Mucosa of rectum (tissue), 2 donors: ENCODE results near the gene NOMO2.
"Not testable (repeated sequence)": the region's sequence is repeated elsewhere in the genome, so short reads cannot be mapped to it uniquely, and the experiment has no call there.

Experiments used
- H3K27ac ChIP-seq, 2 donors: one replicate each; pipeline ENCODE4 v1.7.0; 2013; ENCODE audit warnings: inconsistent platforms in 2 of 2, low read depth in 2 of 2, low read length in 2 of 2
- H3K27me3 ChIP-seq, 2 donors: one replicate each; pipeline ENCODE4 v1.7.0; 2013; ENCODE audit warnings: low read length in 2 of 2; ENCODE audit not compliant: control insufficient read depth in 2 of 2, insufficient read depth in 2 of 2
- H3K36me3 ChIP-seq, 2 donors: one replicate each; pipeline ENCODE4 v1.7.0; 2013; ENCODE audit warnings: low read length in 2 of 2; ENCODE audit not compliant: control insufficient read depth in 2 of 2, insufficient read depth in 2 of 2
- H3K4me1 ChIP-seq, 2 donors: one replicate each; pipeline ENCODE4 v1.7.0; 2013; ENCODE audit warnings: low read length in 2 of 2, mild to moderate bottlenecking in 1 of 2; ENCODE audit not compliant: control insufficient read depth in 2 of 2, insufficient read depth in 2 of 2
- H3K4me3 ChIP-seq, 2 donors: one replicate each; pipeline ENCODE4 v1.7.0; 2013; ENCODE audit warnings: low read length in 2 of 2
- H3K9ac ChIP-seq, 2 donors: one replicate each; pipeline ENCODE4 v1.7.0; 2013; ENCODE audit warnings: low read length in 2 of 2, low read depth in 1 of 2, mild to moderate bottlenecking in 1 of 2
- H3K9me3 ChIP-seq, 2 donors: one replicate each; pipeline ENCODE4 v1.7.0; 2013; ENCODE audit warnings: low read length in 2 of 2; ENCODE audit not compliant: control insufficient read depth in 2 of 2
- donor health status: healthy.
- donor health status: Normal muscosa, but diverticular disease.

Gene NOMO2

GRCh38 chr16:18592982-18593381, 31.1 kb upstream of the NOMO2 start:
- H3K4me3 ChIP-seq, H3K9me3 ChIP-seq, H3K4me1 ChIP-seq, H3K9ac ChIP-seq, H3K36me3 ChIP-seq, H3K27ac ChIP-seq, H3K27me3 ChIP-seq: not testable (repeated sequence)

GRCh38 chr16:18591908-18592307, 30.0 kb upstream of the NOMO2 start:
- H3K36me3 ChIP-seq, H3K9ac ChIP-seq, H3K4me3 ChIP-seq, H3K9me3 ChIP-seq, H3K4me1 ChIP-seq, H3K27ac ChIP-seq, H3K27me3 ChIP-seq: not testable (repeated sequence)

DNA sequence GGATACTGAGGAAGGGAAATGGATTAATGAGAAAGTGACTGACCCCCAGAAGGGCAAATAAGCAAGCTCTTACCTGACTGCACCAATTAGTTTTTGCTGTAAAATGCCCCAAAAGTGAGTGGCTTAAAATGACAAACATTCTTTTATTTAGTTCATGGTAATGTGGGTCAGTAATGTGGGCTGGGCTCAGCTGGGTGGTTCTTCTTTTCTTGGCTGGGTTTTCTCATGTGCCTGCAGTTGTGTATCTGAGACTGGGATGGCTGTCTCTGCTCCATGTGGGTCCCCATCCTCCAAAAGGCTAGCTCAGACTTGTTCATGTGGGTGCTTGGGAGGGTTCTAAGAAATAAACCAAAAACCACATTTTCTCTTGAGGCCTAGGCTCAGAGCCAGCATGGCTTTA, 29.5 kb upstream of the NOMO2 start:
- not testable (repeated sequence) for H3K4me1 ChIP-seq, H3K36me3 ChIP-seq, H3K9ac ChIP-seq, H3K9me3 ChIP-seq, H3K27me3 ChIP-seq, H3K27ac ChIP-seq, H3K4me3 ChIP-seq

- not testable (repeated sequence) for H3K4me3 ChIP-seq, H3K36me3 ChIP-seq, H3K27me3 ChIP-seq, H3K9ac ChIP-seq, H3K9me3 ChIP-seq, H3K4me1 ChIP-seq, H3K27ac ChIP-seq
Observed at GRCh38 chr16:18589806-18590205, 27.9 kb upstream of the NOMO2 start.

- not testable (repeated sequence) for H3K36me3 ChIP-seq, H3K27ac ChIP-seq, H3K27me3 ChIP-seq, H3K4me1 ChIP-seq, H3K9me3 ChIP-seq, H3K9ac ChIP-seq, H3K4me3 ChIP-seq
Observed at GRCh38 chr16:18586560-18587540, 25.0 kb upstream of the NOMO2 start.

DNA sequence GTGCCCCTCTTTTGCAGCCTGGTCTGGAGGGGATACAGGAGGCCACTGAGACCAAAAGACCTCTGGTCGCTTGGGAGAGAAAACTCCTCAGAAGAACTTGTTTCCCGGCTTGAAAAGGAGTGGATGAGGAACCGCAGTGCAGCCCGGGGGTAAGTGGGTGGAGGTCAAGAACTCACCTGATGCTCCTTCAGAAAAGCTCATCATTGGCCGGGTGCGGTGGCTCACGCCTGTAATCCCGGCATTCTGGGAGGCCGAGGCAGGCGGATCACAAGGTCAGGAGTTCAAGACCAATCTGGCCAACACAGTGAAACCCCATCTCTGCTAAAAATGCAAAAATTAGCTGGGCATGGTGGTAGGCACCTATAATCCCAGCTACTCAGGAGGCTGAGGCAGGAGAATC, 23.9 kb upstream of the NOMO2 start:
- not testable (repeated sequence) for H3K36me3 ChIP-seq, H3K27ac ChIP-seq, H3K4me1 ChIP-seq, H3K9ac ChIP-seq, H3K27me3 ChIP-seq, H3K9me3 ChIP-seq, H3K4me3 ChIP-seq

- Histone ChIP-seq H3K27ac (no peak overlapping the region), H3K36me3 (no peaks in the 10 kb centered on the region), H3K9me3 (no peaks in the 10 kb centered on the region), H3K9ac (no peak overlapping the region), H3K27me3 (no peaks in the 10 kb centered on the region), H3K4me1 (no peaks in the 10 kb centered on the region), H3K4me3 (no peak overlapping the region)
Observed at GRCh38 chr16:18582902-18583301, 21.0 kb upstream of the NOMO2 start.

DNA sequence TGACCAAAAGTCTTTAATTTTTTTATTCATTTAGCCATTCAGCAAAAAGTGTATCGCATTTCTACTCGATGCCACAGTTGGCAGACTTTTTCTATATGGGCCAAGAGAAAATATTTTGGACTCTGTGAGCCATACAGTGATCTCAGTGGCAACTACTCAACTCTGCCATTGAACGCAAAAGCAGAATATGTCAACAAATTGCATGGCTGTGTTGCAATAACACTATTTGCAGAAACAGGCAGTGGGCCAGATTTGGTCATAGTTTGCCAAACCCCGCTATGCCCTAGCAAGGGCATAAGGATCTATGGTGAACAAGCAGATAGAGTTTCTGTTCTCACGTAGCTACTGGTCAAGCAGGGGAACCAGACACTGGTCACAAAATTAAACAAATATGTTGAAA, 18.5 kb upstream of the NOMO2 start:
- not testable (repeated sequence) for H3K36me3 ChIP-seq, H3K4me3 ChIP-seq, H3K4me1 ChIP-seq, H3K27me3 ChIP-seq, H3K9ac ChIP-seq, H3K27ac ChIP-seq, H3K9me3 ChIP-seq

DNA sequence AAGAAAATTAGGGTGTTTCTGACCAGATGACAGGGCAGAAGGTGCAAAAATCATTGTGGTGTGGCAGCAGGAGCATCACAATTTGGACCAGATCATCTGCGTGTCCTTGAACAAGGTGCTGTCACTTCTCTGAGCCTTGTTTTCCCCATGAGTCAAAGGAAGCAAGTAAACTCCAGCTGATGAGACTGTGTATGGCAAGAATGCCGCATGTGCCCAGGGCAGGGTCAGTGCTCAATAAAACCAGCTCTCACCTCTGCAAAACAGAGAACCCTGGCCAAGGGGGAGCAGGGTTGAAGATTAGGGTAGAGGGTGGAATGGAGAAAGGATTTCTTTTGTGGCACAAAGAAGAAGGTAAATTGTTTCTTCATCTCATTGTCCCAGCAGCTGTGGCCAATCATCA, 17.4 kb upstream of the NOMO2 start:
- not testable (repeated sequence) for H3K9ac ChIP-seq, H3K9me3 ChIP-seq, H3K27me3 ChIP-seq, H3K4me3 ChIP-seq, H3K4me1 ChIP-seq, H3K36me3 ChIP-seq, H3K27ac ChIP-seq

GRCh38 chr16:18577942-18578341, 16.0 kb upstream of the NOMO2 start:
- not testable (repeated sequence) for H3K36me3 ChIP-seq, H3K27me3 ChIP-seq, H3K4me1 ChIP-seq, H3K9me3 ChIP-seq, H3K9ac ChIP-seq, H3K4me3 ChIP-seq, H3K27ac ChIP-seq

DNA sequence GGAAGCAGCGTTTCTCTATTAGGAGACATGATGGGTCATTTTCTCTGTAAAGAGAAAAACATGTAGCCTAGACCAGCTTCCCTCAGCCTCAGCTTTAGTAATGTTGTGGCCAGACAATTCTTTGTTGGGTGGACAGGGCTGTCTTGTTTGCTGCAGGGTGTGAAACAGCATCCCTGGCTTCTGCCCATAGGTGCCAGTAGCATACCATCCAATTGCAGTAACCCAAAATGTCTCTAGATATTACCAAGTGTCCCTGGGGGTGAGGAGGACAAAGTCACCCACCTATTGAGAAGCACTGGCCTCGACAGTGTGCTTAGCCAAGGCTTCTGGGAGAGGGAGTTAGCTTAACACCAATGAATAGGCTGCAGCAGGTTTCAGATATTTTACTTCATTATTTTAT, 14.0 kb upstream of the NOMO2 start:
- H3K36me3 ChIP-seq, H3K9ac ChIP-seq, H3K27ac ChIP-seq, H3K4me3 ChIP-seq, H3K9me3 ChIP-seq, H3K4me1 ChIP-seq, H3K27me3 ChIP-seq: not testable (repeated sequence)
